Measurements from ENCODE around the gene DENND5B.
"Not testable (repeated sequence)": the region's sequence is repeated elsewhere in the genome, so short reads cannot be mapped to it uniquely, and the experiment has no call there.

DENND5B gene

GRCh38 chr12:31550590-31550989, 40.3 kb downstream of the DENND5B start:
- not testable (repeated sequence) for H4K12ac ChIP-seq (ENCODE audit: low read depth, low read length); H3K4me2 ChIP-seq (ENCODE audit: low read length); H2AK5ac ChIP-seq (ENCODE audit: low read length); DNase-seq; H3K36me3 ChIP-seq (ENCODE audit: control insufficient read depth in 1 of 2, insufficient read depth in 2 of 2, low read length in 2 of 2); H3K27me3 ChIP-seq (ENCODE audit: insufficient read depth, low read length); H3K18ac ChIP-seq (ENCODE audit: low read length); H4K91ac ChIP-seq (ENCODE audit: low read depth, low read length); H3K23ac ChIP-seq (ENCODE audit: low read length); H3K9ac ChIP-seq (ENCODE audit: low read length); H2BK5ac ChIP-seq (ENCODE audit: low read depth, low read length, poor library complexity); H2BK12ac ChIP-seq (ENCODE audit: low read length); H3K79me1 ChIP-seq (ENCODE audit: low read length); H2BK120ac ChIP-seq (ENCODE audit: insufficient read depth, low read length, poor library complexity); H3K4me1 ChIP-seq (ENCODE audit: control insufficient read depth in 1 of 2, insufficient read depth in 2 of 2, low read length in 2 of 2); H3K4me3 ChIP-seq (ENCODE audit: low read depth, low read length); H3K14ac ChIP-seq (ENCODE audit: low read length); H3K4ac ChIP-seq (ENCODE audit: low read depth, low read length); H3K79me2 ChIP-seq (ENCODE audit: control insufficient read depth, insufficient read depth, low read length, poor library complexity); H3K27ac ChIP-seq (ENCODE audit: low read depth, low read length); H3K9me3 ChIP-seq (ENCODE audit: insufficient read depth, low read depth, low read length); H4K8ac ChIP-seq (ENCODE audit: low read depth, low read length); H2AFZ ChIP-seq (ENCODE audit: insufficient read depth, low read length, poor library complexity)
- no CpG with 5 or more reads among the region's 3 CpGs for WGBS (ENCODE audit: extremely low coverage, insufficient coverage, insufficient read length)

- Histone ChIP-seq H3K9ac (ENCODE audit: low read length) (no peak overlapping the region), H3K4me1 (ENCODE audit: control insufficient read depth in 1 of 2, insufficient read depth in 2 of 2, low read length in 2 of 2) (no peaks in the 10 kb centered on the region), H3K4ac (ENCODE audit: low read depth, low read length) (no peak overlapping the region), H3K4me3 (ENCODE audit: low read depth, low read length) (no peak overlapping the region), H3K14ac (ENCODE audit: low read length) (no peak overlapping the region), H2BK12ac (ENCODE audit: low read length) (no peak overlapping the region), H2AK5ac (ENCODE audit: low read length) (no peak overlapping the region), H4K8ac (ENCODE audit: low read depth, low read length) (no peak overlapping the region), H3K79me1 (ENCODE audit: low read length) (no peaks in the 10 kb centered on the region), H4K91ac (ENCODE audit: low read depth, low read length) (no peak overlapping the region), H3K18ac (ENCODE audit: low read length) (no peak overlapping the region), H2AFZ (ENCODE audit: insufficient read depth, low read length, poor library complexity) (no peak overlapping the region), H3K36me3 (ENCODE audit: control insufficient read depth in 1 of 2, insufficient read depth in 2 of 2, low read length in 2 of 2) (no peaks in the 10 kb centered on the region), H4K12ac (ENCODE audit: low read depth, low read length) (no peak overlapping the region), H3K27ac (ENCODE audit: low read depth, low read length) (no peak overlapping the region), H3K23ac (ENCODE audit: low read length) (no peak overlapping the region), H3K9me3 (ENCODE audit: insufficient read depth, low read depth, low read length) (no peaks in the 10 kb centered on the region), H2BK5ac (ENCODE audit: low read depth, low read length, poor library complexity) (no peak overlapping the region), H3K4me2 (ENCODE audit: low read length) (no peak overlapping the region), H2BK120ac (ENCODE audit: insufficient read depth, low read length, poor library complexity) (no peak overlapping the region), H3K27me3 (ENCODE audit: insufficient read depth, low read length) (no peaks in the 10 kb centered on the region), H3K79me2 (ENCODE audit: control insufficient read depth, insufficient read depth, low read length, poor library complexity) (no peaks in the 10 kb centered on the region)
- no peak for DNase-seq
These were observed 54.3 kb downstream of the DENND5B start for GRCh38 chr12:31536672-31537071.

- no peak overlapping the region for H2AFZ ChIP-seq (ENCODE audit: insufficient read depth, low read length, poor library complexity)
- H3K18ac ChIP-seq (ENCODE audit: low read length) = no peak overlapping the region
- H3K4me2 ChIP-seq (ENCODE audit: low read length) = no peak overlapping the region
- no peak overlapping the region for H2BK12ac ChIP-seq (ENCODE audit: low read length)
- no peak overlapping the region for H4K91ac ChIP-seq (ENCODE audit: low read depth, low read length)
- H3K9ac ChIP-seq (ENCODE audit: low read length) = no peak overlapping the region
- H3K27me3 ChIP-seq (ENCODE audit: insufficient read depth, low read length) = no peaks in the 10 kb centered on the region
- no peaks in the 10 kb centered on the region for H3K9me3 ChIP-seq (ENCODE audit: insufficient read depth, low read depth, low read length)
- H3K36me3 ChIP-seq (ENCODE audit: control insufficient read depth in 1 of 2, insufficient read depth in 2 of 2, low read length in 2 of 2) = no peaks in the 10 kb centered on the region
- no peaks in the 10 kb centered on the region for H3K79me2 ChIP-seq (ENCODE audit: control insufficient read depth, insufficient read depth, low read length, poor library complexity)
- no peak overlapping the region for H3K14ac ChIP-seq (ENCODE audit: low read length)
- no peak overlapping the region for H2AK5ac ChIP-seq (ENCODE audit: low read length)
- DNase-seq = no peak
- no peak overlapping the region for H4K12ac ChIP-seq (ENCODE audit: low read depth, low read length)
- H3K27ac ChIP-seq (ENCODE audit: low read depth, low read length) = no peak overlapping the region
- H3K4me3 ChIP-seq (ENCODE audit: low read depth, low read length) = no peak overlapping the region
- no peak overlapping the region for H3K4ac ChIP-seq (ENCODE audit: low read depth, low read length)
- no peak overlapping the region for H2BK5ac ChIP-seq (ENCODE audit: low read depth, low read length, poor library complexity)
- H3K23ac ChIP-seq (ENCODE audit: low read length) = no peak overlapping the region
- H2BK120ac ChIP-seq (ENCODE audit: insufficient read depth, low read length, poor library complexity) = no peak overlapping the region
- H3K4me1 ChIP-seq (ENCODE audit: control insufficient read depth in 1 of 2, insufficient read depth in 2 of 2, low read length in 2 of 2) = no peaks in the 10 kb centered on the region
- no peaks in the 10 kb centered on the region for H3K79me1 ChIP-seq (ENCODE audit: low read length)
- no peak overlapping the region for H4K8ac ChIP-seq (ENCODE audit: low read depth, low read length)
These were observed 57.5 kb downstream of the DENND5B start for GRCh38 chr12:31533470-31533869.

GRCh38 chr12:31531893-31532292, 59.0 kb downstream of the DENND5B start:
- peaks cover 0 to 4% of the 10 kb centered on the region in 2 experiments for H3K4me1 ChIP-seq (ENCODE audit: control insufficient read depth in 1 of 2, insufficient read depth in 2 of 2, low read length in 2 of 2)
- H3K79me2 ChIP-seq (ENCODE audit: control insufficient read depth, insufficient read depth, low read length, poor library complexity) = no peaks in the 10 kb centered on the region
- no peak for DNase-seq
- no peaks in the 10 kb centered on the region for H3K36me3 ChIP-seq (ENCODE audit: control insufficient read depth in 1 of 2, insufficient read depth in 2 of 2, low read length in 2 of 2)
- H4K91ac ChIP-seq (ENCODE audit: low read depth, low read length) = no peak overlapping the region
- no peak overlapping the region for H2BK120ac ChIP-seq (ENCODE audit: insufficient read depth, low read length, poor library complexity)
- no peaks in the 10 kb centered on the region for H3K27me3 ChIP-seq (ENCODE audit: insufficient read depth, low read length)
- no peak overlapping the region for H2BK12ac ChIP-seq (ENCODE audit: low read length)
- H3K4me2 ChIP-seq (ENCODE audit: low read length) = no peak overlapping the region
- no peak overlapping the region for H4K8ac ChIP-seq (ENCODE audit: low read depth, low read length)
- H3K4me3 ChIP-seq (ENCODE audit: low read depth, low read length) = no peak overlapping the region
- no peak overlapping the region for H3K27ac ChIP-seq (ENCODE audit: low read depth, low read length)
- H3K23ac ChIP-seq (ENCODE audit: low read length) = no peak overlapping the region
- no peak overlapping the region for H2AFZ ChIP-seq (ENCODE audit: insufficient read depth, low read length, poor library complexity)
- H2BK5ac ChIP-seq (ENCODE audit: low read depth, low read length, poor library complexity) = no peak overlapping the region
- no CpG with 5 or more reads among the region's 1 CpG for WGBS (ENCODE audit: extremely low coverage, insufficient coverage, insufficient read length)
- H3K18ac ChIP-seq (ENCODE audit: low read length) = no peak overlapping the region
- H3K14ac ChIP-seq (ENCODE audit: low read length) = no peak overlapping the region
- no peak overlapping the region for H4K12ac ChIP-seq (ENCODE audit: low read depth, low read length)
- H2AK5ac ChIP-seq (ENCODE audit: low read length) = no peak overlapping the region
- H3K9ac ChIP-seq (ENCODE audit: low read length) = no peak overlapping the region
- no peaks in the 10 kb centered on the region for H3K79me1 ChIP-seq (ENCODE audit: low read length)
- H3K9me3 ChIP-seq (ENCODE audit: insufficient read depth, low read depth, low read length) = no peaks in the 10 kb centered on the region
- no peak overlapping the region for H3K4ac ChIP-seq (ENCODE audit: low read depth, low read length)

GRCh38 chr12:31528095-31528494, 62.8 kb downstream of the DENND5B start:
- Histone ChIP-seq H3K9ac (ENCODE audit: low read length) (no peak overlapping the region), H3K4ac (ENCODE audit: low read depth, low read length) (no peak overlapping the region), H2BK120ac (ENCODE audit: insufficient read depth, low read length, poor library complexity) (no peak overlapping the region), H3K79me1 (ENCODE audit: low read length) (no peaks in the 10 kb centered on the region), H4K8ac (ENCODE audit: low read depth, low read length) (no peak overlapping the region), H3K27ac (ENCODE audit: low read depth, low read length) (no peak overlapping the region), H3K14ac (ENCODE audit: low read length) (no peak overlapping the region), H2AK5ac (ENCODE audit: low read length) (no peak overlapping the region), H3K36me3 (ENCODE audit: control insufficient read depth in 1 of 2, insufficient read depth in 2 of 2, low read length in 2 of 2) (no peaks in the 10 kb centered on the region), H3K4me2 (ENCODE audit: low read length) (no peak overlapping the region), H3K79me2 (ENCODE audit: control insufficient read depth, insufficient read depth, low read length, poor library complexity) (no peaks in the 10 kb centered on the region), H3K9me3 (ENCODE audit: insufficient read depth, low read depth, low read length) (no peaks in the 10 kb centered on the region), H3K4me3 (ENCODE audit: low read depth, low read length) (no peak overlapping the region), H2BK12ac (ENCODE audit: low read length) (no peak overlapping the region), H3K27me3 (ENCODE audit: insufficient read depth, low read length) (no peaks in the 10 kb centered on the region), H4K12ac (ENCODE audit: low read depth, low read length) (no peak overlapping the region), H3K23ac (ENCODE audit: low read length) (no peak overlapping the region), H2AFZ (ENCODE audit: insufficient read depth, low read length, poor library complexity) (no peak overlapping the region), H3K18ac (ENCODE audit: low read length) (no peak overlapping the region), H3K4me1 (ENCODE audit: control insufficient read depth in 1 of 2, insufficient read depth in 2 of 2, low read length in 2 of 2) (peaks cover 0 to 4% of the 10 kb centered on the region in 2 experiments), H4K91ac (ENCODE audit: low read depth, low read length) (no peak overlapping the region), H2BK5ac (ENCODE audit: low read depth, low read length, poor library complexity) (no peak overlapping the region)
- WGBS (ENCODE audit: extremely low coverage, insufficient coverage, insufficient read length) = no CpG with 5 or more reads among the region's 7 CpGs
- DNase-seq = no peak
